A673 (cell line): Measurements from ENCODE around the gene CACNA1G. TPM values are rescaled to one million over a fixed set of nuclear protein-coding genes. Genes with fewer than 3 reads are reported as not detected.
A peak's percentile ranks its signal among the peaks of the same experiment; 100 is the strongest.

Experiments used
- Bru-seq: library from RNA; stranded (reverse); fragments of 400-500 nt; gene quantifications from one replicate; lab custom pipeline; 2021; lab: Mats Ljungman, UMichigan
- BruChase-seq, 2 experiments: library from RNA; stranded (reverse); fragments of 400-500 nt; gene quantifications; one replicate each; lab custom pipeline; 2021; lab: Mats Ljungman, UMichigan
- BruUV-seq: library from RNA; stranded (reverse); fragments of 400-500 nt; replicated peaks from 2 replicates; lab custom pipeline; 2021; lab: Mats Ljungman, UMichigan
- CTCF ChIA-PET: fragments of 300-600 bp; sonication (Branson Sonifier 250); formaldehyde crosslinking; loops from one replicate; lab custom pipeline; 2022; ENCODE audit warnings: antibody characterized with exemption; lab: Charles Lee
- POLR2A ChIA-PET: fragments of 300-600 bp; sonication (Branson Sonifier 250); formaldehyde crosslinking; loops from one replicate; lab custom pipeline; 2022; ENCODE audit warnings: antibody characterized with exemption; ENCODE audit not compliant: low non-redundant PET; lab: Charles Lee
- DNase-seq: peaks from one replicate; pipeline ENCODE4 v3.0.0-alpha.2; 2015; ENCODE audit warnings: low spot score
- H3K27ac ChIP-seq: fragments of 200-600 bp; sonication (generic); 2 replicates; pipeline ENCODE4 v1.5.1; 2016; ENCODE audit warnings: mixed run types, low read depth, mild to moderate bottlenecking, mixed read lengths, antibody characterized with exemption, low read length; ENCODE audit not compliant: poor library complexity, severe bottlenecking
- H3K27me3 ChIP-seq: fragments of 200-600 bp; sonication (generic); replicated peaks from 2 replicates; pipeline ENCODE4 v1.6.1; 2017; ENCODE audit warnings: mixed run types, low read depth, mild to moderate bottlenecking, mixed read lengths, antibody characterized with exemption, low read length; ENCODE audit not compliant: insufficient read depth, poor library complexity
- H3K36me3 ChIP-seq: fragments of 200-600 bp; sonication (generic); 2 replicates; pipeline ENCODE4 v1.6.1; 2016; ENCODE audit warnings: mixed run types, mild to moderate bottlenecking, mixed read lengths, antibody characterized with exemption, low read length; ENCODE audit not compliant: insufficient read depth, poor library complexity, severe bottlenecking
- H3K4me1 ChIP-seq: fragments of 200-600 bp; sonication (generic); 2 replicates; pipeline ENCODE4 v1.6.1; 2017; ENCODE audit warnings: mixed run types, mild to moderate bottlenecking, mixed read lengths, antibody characterized with exemption, low read length; ENCODE audit not compliant: insufficient read depth, poor library complexity, severe bottlenecking
- H3K4me3 ChIP-seq: fragments of 200-600 bp; sonication (generic); 2 replicates; pipeline ENCODE4 v1.5.1; 2016; ENCODE audit warnings: low read depth, mixed run types, mild to moderate bottlenecking, mixed read lengths, low read length; ENCODE audit not compliant: poor library complexity, severe bottlenecking
- H3K9me3 ChIP-seq: fragments of 200-600 bp; sonication (generic); 2 replicates; pipeline ENCODE4 v1.6.1; 2016; ENCODE audit warnings: mixed run types, low read depth, mild to moderate bottlenecking, mixed read lengths, antibody characterized with exemption, low read length; ENCODE audit not compliant: poor library complexity, severe bottlenecking
- CTCF ChIP-seq: fragments of 300-800, 200-600 bp; sonication (generic); conservative IDR thresholded peaks from 2 replicates; pipeline ENCODE4 v1.5.1; 2017; ENCODE audit warnings: low read depth, mild to moderate bottlenecking, antibody characterized with exemption, low read length, moderate library complexity, mixed read lengths
- EZH2 ChIP-seq: fragments of 200-600 bp; sonication (generic); IDR thresholded peaks from 2 replicates; pipeline ENCODE4 v1.6.1; 2017; ENCODE audit warnings: borderline replicate concordance, low read depth, mild to moderate bottlenecking, mixed read lengths, antibody characterized with exemption, low read length; ENCODE audit not compliant: poor library complexity, severe bottlenecking
- intact Hi-C: fragments of 100-400 bp; cut with micrococcal nuclease; formaldehyde crosslinking; loops from one replicate; pipeline ENCODE4 v1.10.0; 2022; ENCODE audit not compliant: unreplicated experiment
- long read RNA-seq: library from polyadenylated mRNA; stranded (forward); transcript quantifications from one replicate; pipeline ENCODE4 v2.0.0, GENCODE V29; 2022
- total RNA-seq: library from RNA; stranded (reverse); gene quantifications from 2 replicates; pipeline ENCODE4 v1.2.3, GENCODE V29; 2021

CACNA1G gene
- total RNA-seq (7.1 and 10.8 TPM in 2 replicates), Bru-seq, nascent RNA (percentile 37 among the genes with signal in this experiment), BruChase-seq, experiment 1, labeled RNA remaining after a 2-hour chase (percentile 52 among the genes with signal in this experiment), BruChase-seq, experiment 2, labeled RNA remaining after a 6-hour chase (percentile 50 among the genes with signal in this experiment)
- long read RNA-seq, partial matches to known transcripts = 9 of 11 reads
- long read RNA-seq, other reads (novel, unspliced or antisense) = 2 of 11 reads

GRCh38 chr17:50560185-50560824 is at the start of gene CACNA1G:
TSS of gene CACNA1G (plus strand) at chr17:50560715. CDS start at chr17:50561460, 745 bp downstream.
- Histone ChIP-seq H3K36me3 (no peaks in the 10 kb centered on the region), H3K27me3 (peaks cover 11% of the 10 kb centered on the region), H3K27ac (peak within 1 kb of the TSS; percentile 57), H3K9me3 (no peaks in the 10 kb centered on the region), H3K4me3 (peak within 1 kb of the TSS; percentile 59), H3K4me1 (peaks cover 48% of the 10 kb centered on the region)
- ChIA-PET POLR2A (no interaction called here), CTCF (interaction anchor here (1.3 kb wide), 1 partner anchor 10 kb away, joined by 4 read pairs; no protein-coding TSS in a partner anchor)
- DNase-seq = peak; percentile 98
- no TSS peak for BruUV-seq
- TF ChIP-seq CTCF = no peak
- no peak for TF ChIP-seq EZH2
- intact Hi-C loops = loop anchor here (5.0 kb wide), 1 partner anchor 42 kb away; no protein-coding TSS in a partner anchor

GRCh38 chr17:50511058-50511457 is 49.5 kb upstream of the CACNA1G start:
- TF ChIP-seq EZH2 (no peak), CTCF (no peak)
- intact Hi-C loops = no loop called here
- ChIA-PET POLR2A (no interaction called here), CTCF (interaction anchor here (0.5 kb wide), 1 partner anchor 10 kb away, joined by 4 read pairs; no protein-coding TSS in a partner anchor)
- BruUV-seq = no TSS peak
- no peaks in the 10 kb centered on the region for H3K9me3 ChIP-seq
- H3K4me1 ChIP-seq = peaks cover 6% of the 10 kb centered on the region
- H3K4me3 ChIP-seq = no peak overlapping the region
- H3K36me3 ChIP-seq = no peaks in the 10 kb centered on the region
- no peak overlapping the region for H3K27ac ChIP-seq
- no peak for DNase-seq
- H3K27me3 ChIP-seq = no peaks in the 10 kb centered on the region

- no peak overlapping the region for H3K4me3 ChIP-seq
- DNase-seq = no peak
- no peaks in the 10 kb centered on the region for H3K27me3 ChIP-seq
- CTCF ChIA-PET = no interaction called here
- H3K4me1 ChIP-seq = no peaks in the 10 kb centered on the region
- no TSS peak for BruUV-seq
- no peaks in the 10 kb centered on the region for H3K36me3 ChIP-seq
- no peaks in the 10 kb centered on the region for H3K9me3 ChIP-seq
- POLR2A ChIA-PET = no interaction called here
- no peak overlapping the region for H3K27ac ChIP-seq
- intact Hi-C loops = no loop called here
- TF ChIP-seq CTCF (no peak), EZH2 (no peak)
Observed at GRCh38 chr17:50513495-50513894, 47.0 kb upstream of the CACNA1G start.
